Osteoblast (primary cell): Measurements from ENCODE around the gene KIT. TPM values are rescaled to one million over a fixed set of nuclear protein-coding genes. Genes with fewer than 3 reads are reported as not detected.

Experiments
- DNase-seq: peaks from one replicate; pipeline ENCODE4 v3.0.0; 2011; ENCODE audit warnings: low spot score, mixed read lengths; ENCODE audit not compliant: insufficient read length; ENCODE audit errors: missing footprints
- H2AFZ ChIP-seq: 2 replicates; pipeline ENCODE4 v1.6.0; 2011; ENCODE audit warnings: mild to moderate bottlenecking, low read length
- H3K27ac ChIP-seq: 2 replicates; pipeline ENCODE4 v1.5.1; 2011; ENCODE audit warnings: mild to moderate bottlenecking, low read depth, low read length, moderate library complexity
- H3K27me3 ChIP-seq: 2 replicates; pipeline ENCODE4 v1.6.0; 2012; ENCODE audit warnings: mild to moderate bottlenecking, control low read depth, inconsistent platforms, low read length, moderate library complexity; ENCODE audit not compliant: insufficient read depth
- H3K36me3 ChIP-seq: 2 replicates; pipeline ENCODE4 v1.5.1; 2011; ENCODE audit warnings: mild to moderate bottlenecking, low read length, control low read depth, moderate library complexity; ENCODE audit not compliant: insufficient read depth
- H3K4me1 ChIP-seq: 2 replicates; pipeline ENCODE4 v1.5.1; 2011; ENCODE audit warnings: mild to moderate bottlenecking, low read length, control low read depth, moderate library complexity; ENCODE audit not compliant: insufficient read depth
- H3K4me2 ChIP-seq: 2 replicates; pipeline ENCODE4 v1.6.0; 2011; ENCODE audit warnings: mild to moderate bottlenecking, low read length; ENCODE audit not compliant: insufficient read depth
- H3K4me3 ChIP-seq: fragments of 200-600 bp; sonication (generic); 3 replicates; pipeline ENCODE4 v1.5.1; 2012; ENCODE audit warnings: mild to moderate bottlenecking, low read length, inconsistent platforms; ENCODE audit not compliant: insufficient read depth
- H3K79me2 ChIP-seq: 2 replicates; pipeline ENCODE4 v1.6.0; 2012; ENCODE audit warnings: mild to moderate bottlenecking, low read length, control low read depth, inconsistent platforms; ENCODE audit not compliant: insufficient read depth
- H3K9me3 ChIP-seq: 2 replicates; pipeline ENCODE4 v1.5.1; 2011; ENCODE audit warnings: low read depth, low read length, control low read depth
- H4K20me1 ChIP-seq: 2 replicates; pipeline ENCODE4 v1.6.0; 2012; ENCODE audit warnings: mild to moderate bottlenecking, low read length, control low read depth; ENCODE audit not compliant: insufficient read depth
- total RNA-seq: library from RNA; depleted of rRNA; stranded (reverse); fragments of >200 nt; gene quantifications from 2 replicates; pipeline ENCODE4 v1.2.3, GENCODE V29; 2012
- TF ChIP-seq, protein P1 (sequence below): IDR thresholded peaks from 2 replicates; pipeline ENCODE4 v1.5.1; 2011; ENCODE audit warnings: mild to moderate bottlenecking, low read depth, low read length, moderate library complexity; ENCODE audit errors: extremely low read depth

KIT gene
- total RNA-seq, 1 donor: 0.36 TPM

DNA sequence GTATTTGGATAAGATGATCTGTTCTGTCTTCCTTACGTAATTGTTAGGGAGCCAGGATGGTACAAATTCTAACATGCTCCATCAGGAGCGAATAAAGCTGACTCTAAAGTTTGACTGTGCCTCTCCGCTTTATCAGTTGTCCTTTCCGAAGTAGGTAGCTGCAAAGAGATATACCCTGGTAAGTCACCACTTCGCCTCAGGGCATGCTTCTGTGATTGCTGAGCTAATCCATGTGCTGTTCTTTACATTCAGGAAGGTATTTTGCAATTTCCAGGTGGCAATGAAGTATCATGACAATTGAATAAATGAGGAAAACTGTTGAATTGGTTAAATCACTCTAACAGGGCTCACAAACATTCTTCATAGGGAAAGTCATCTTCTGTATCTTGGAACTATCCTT lies 38.9 kb downstream of the KIT start:
- TF ChIP-seq, protein P1, sequence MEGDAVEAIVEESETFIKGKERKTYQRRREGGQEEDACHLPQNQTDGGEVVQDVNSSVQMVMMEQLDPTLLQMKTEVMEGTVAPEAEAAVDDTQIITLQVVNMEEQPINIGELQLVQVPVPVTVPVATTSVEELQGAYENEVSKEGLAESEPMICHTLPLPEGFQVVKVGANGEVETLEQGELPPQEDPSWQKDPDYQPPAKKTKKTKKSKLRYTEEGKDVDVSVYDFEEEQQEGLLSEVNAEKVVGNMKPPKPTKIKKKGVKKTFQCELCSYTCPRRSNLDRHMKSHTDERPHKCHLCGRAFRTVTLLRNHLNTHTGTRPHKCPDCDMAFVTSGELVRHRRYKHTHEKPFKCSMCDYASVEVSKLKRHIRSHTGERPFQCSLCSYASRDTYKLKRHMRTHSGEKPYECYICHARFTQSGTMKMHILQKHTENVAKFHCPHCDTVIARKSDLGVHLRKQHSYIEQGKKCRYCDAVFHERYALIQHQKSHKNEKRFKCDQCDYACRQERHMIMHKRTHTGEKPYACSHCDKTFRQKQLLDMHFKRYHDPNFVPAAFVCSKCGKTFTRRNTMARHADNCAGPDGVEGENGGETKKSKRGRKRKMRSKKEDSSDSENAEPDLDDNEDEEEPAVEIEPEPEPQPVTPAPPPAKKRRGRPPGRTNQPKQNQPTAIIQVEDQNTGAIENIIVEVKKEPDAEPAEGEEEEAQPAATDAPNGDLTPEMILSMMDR: no peak
- H3K36me3 ChIP-seq: no peaks in the 10 kb centered on the region
- DNase-seq: no peak
- H3K9me3 ChIP-seq: no peaks in the 10 kb centered on the region
- H3K4me1 ChIP-seq: no peaks in the 10 kb centered on the region
- no peak overlapping the region for H3K4me2 ChIP-seq
- no peak overlapping the region for H3K27ac ChIP-seq
- no peak overlapping the region for H2AFZ ChIP-seq
- H3K4me3 ChIP-seq: no peak overlapping the region
- H4K20me1 ChIP-seq: no peaks in the 10 kb centered on the region
- peaks cover 2% of the 10 kb centered on the region for H3K27me3 ChIP-seq
- no peaks in the 10 kb centered on the region for H3K79me2 ChIP-seq

DNA sequence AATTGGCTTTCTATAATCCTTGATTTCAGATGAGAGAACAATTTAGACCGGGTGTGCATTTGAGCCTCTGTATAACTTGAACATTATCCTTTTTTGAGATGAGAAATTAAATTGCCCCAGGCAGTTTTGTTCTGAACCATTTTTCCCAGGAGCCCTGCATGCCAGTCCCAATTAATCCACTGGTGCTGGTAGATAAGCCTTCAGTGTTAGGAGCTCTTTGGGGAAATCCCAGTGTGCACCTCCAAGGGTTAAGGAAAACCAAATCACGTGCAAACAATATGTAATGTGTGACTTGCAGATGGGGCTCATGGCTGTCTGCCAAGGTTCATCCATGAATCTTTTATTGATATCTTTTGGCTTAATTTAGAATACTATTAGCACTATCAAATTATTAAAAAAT lies 43.2 kb downstream of the KIT start:
- Histone ChIP-seq H2AFZ (no peak overlapping the region), H3K36me3 (no peaks in the 10 kb centered on the region), H3K9me3 (no peaks in the 10 kb centered on the region), H3K27ac (no peak overlapping the region), H3K79me2 (no peaks in the 10 kb centered on the region), H3K4me1 (no peaks in the 10 kb centered on the region), H3K27me3 (no peaks in the 10 kb centered on the region), H3K4me3 (no peak overlapping the region), H4K20me1 (no peaks in the 10 kb centered on the region), H3K4me2 (no peak overlapping the region)
- TF ChIP-seq, protein P1: no peak
- no peak for DNase-seq

DNA sequence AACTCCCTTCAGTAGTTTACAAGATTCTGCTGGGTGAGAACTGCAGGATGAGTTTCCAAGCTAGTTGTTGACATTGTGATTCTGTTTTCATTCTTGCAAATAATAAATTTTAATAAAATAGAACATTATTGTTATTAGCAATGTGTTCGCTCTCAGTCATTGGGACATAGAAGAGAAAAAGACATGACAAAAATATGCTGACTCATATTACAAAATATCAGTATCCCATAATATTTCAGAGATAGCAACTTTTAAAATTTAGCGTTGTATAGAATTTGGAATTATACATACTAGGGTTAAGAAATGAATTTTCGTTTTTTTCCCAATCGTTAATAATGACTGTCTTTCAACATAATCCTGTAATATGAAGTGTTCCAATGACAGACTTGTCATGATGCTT lies 45.4 kb downstream of the KIT start:
- H3K4me2 ChIP-seq: no peak overlapping the region
- no peaks in the 10 kb centered on the region for H3K27me3 ChIP-seq
- no peak overlapping the region for H2AFZ ChIP-seq
- no peak overlapping the region for H3K27ac ChIP-seq
- no peak for DNase-seq
- TF ChIP-seq, protein P1: no peak
- H4K20me1 ChIP-seq: no peaks in the 10 kb centered on the region
- H3K4me1 ChIP-seq: no peaks in the 10 kb centered on the region
- H3K4me3 ChIP-seq: no peak overlapping the region
- no peaks in the 10 kb centered on the region for H3K36me3 ChIP-seq
- H3K9me3 ChIP-seq: no peaks in the 10 kb centered on the region
- H3K79me2 ChIP-seq: no peaks in the 10 kb centered on the region

DNA sequence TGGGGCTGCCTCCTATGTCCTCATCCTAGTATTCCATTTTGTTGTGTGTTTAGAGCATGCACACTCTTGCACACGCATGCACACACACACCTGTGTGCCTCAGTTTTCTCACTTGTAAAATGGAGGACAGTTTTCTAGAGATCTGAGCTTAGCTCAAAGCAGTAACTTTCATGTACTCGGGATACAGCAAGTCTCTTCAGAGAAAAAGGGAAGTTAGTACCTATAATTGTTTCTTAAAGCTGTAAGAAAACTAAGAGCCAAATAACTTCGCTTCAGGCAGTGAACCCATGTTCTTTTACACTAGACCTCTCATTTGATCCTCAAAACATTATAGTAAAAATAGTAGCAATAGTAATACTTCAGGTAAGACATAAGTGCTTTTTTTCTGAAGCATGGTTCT lies 49.6 kb downstream of the KIT start:
- Histone ChIP-seq H3K4me3 (no peak overlapping the region), H4K20me1 (no peaks in the 10 kb centered on the region), H3K79me2 (no peaks in the 10 kb centered on the region), H2AFZ (no peak overlapping the region), H3K4me1 (no peaks in the 10 kb centered on the region), H3K27ac (no peak overlapping the region), H3K27me3 (no peaks in the 10 kb centered on the region), H3K36me3 (no peaks in the 10 kb centered on the region), H3K4me2 (no peak overlapping the region), H3K9me3 (no peaks in the 10 kb centered on the region)
- no peak for DNase-seq
- TF ChIP-seq, protein P1: no peak
